H9 (cell line): ENCODE results near the gene SLC25A39. TPM values are rescaled to one million over a fixed set of nuclear protein-coding genes. Genes with fewer than 3 reads are reported as not detected.

Experiments used
- DNase-seq: peaks from one replicate; pipeline ENCODE4 v3.0.0-alpha.2; 2017
- H2AFZ ChIP-seq: one replicate; pipeline ENCODE4 v1.6.1; 2013; ENCODE audit warnings: mild to moderate bottlenecking, low read length, control low read depth, moderate library complexity
- H2AK5ac ChIP-seq: 2 replicates; pipeline ENCODE4 v1.6.1; 2013; ENCODE audit warnings: low read length, control low read depth, mixed read lengths; ENCODE audit not compliant: insufficient read length
- H2BK120ac ChIP-seq: one replicate; pipeline ENCODE4 v1.6.1; 2013; ENCODE audit warnings: low read depth, mild to moderate bottlenecking, low read length, control low read depth, inconsistent platforms; ENCODE audit not compliant: poor library complexity, severe bottlenecking
- H2BK12ac ChIP-seq: 2 replicates; pipeline ENCODE4 v1.6.1; 2013; ENCODE audit warnings: low read length, control low read depth, mixed read lengths, low read depth; ENCODE audit not compliant: insufficient read length
- H2BK15ac ChIP-seq: 2 replicates; pipeline ENCODE4 v1.6.1; 2013; ENCODE audit warnings: low read depth, low read length, control low read depth
- H2BK20ac ChIP-seq: one replicate; pipeline ENCODE4 v1.6.1; 2013; ENCODE audit warnings: low read depth, mild to moderate bottlenecking, low read length, control low read depth, inconsistent platforms; ENCODE audit not compliant: poor library complexity, severe bottlenecking
- H2BK5ac ChIP-seq: 2 replicates; pipeline ENCODE4 v1.6.1; 2013; ENCODE audit warnings: low read length, control low read depth, mixed read lengths; ENCODE audit not compliant: insufficient read length
- H3K14ac ChIP-seq: 2 replicates; pipeline ENCODE4 v1.6.1; 2013; ENCODE audit warnings: low read length, control low read depth; ENCODE audit not compliant: insufficient read depth
- H3K18ac ChIP-seq: 2 replicates; pipeline ENCODE4 v1.6.1; 2013; ENCODE audit warnings: low read depth, mild to moderate bottlenecking, mixed read lengths, low read length, control low read depth; ENCODE audit not compliant: insufficient read length
- H3K23ac ChIP-seq: 2 replicates; pipeline ENCODE4 v1.6.1; 2013; ENCODE audit warnings: low read length, control low read depth, mixed read lengths, low read depth; ENCODE audit not compliant: insufficient read length
- H3K23me2 ChIP-seq: 2 replicates; pipeline ENCODE4 v1.6.1; 2013; ENCODE audit warnings: low read depth, mild to moderate bottlenecking, mixed read lengths, low read length, control low read depth; ENCODE audit not compliant: insufficient read length, poor library complexity, severe bottlenecking
- H3K27ac ChIP-seq: 2 replicates; pipeline ENCODE4 v1.5.1; 2013; ENCODE audit warnings: low read length, control low read depth, mixed read lengths, low read depth; ENCODE audit not compliant: insufficient read length
- H3K27me3 ChIP-seq: 2 replicates; pipeline ENCODE4 v1.6.1; 2013; ENCODE audit warnings: low read length, control low read depth, inconsistent platforms; ENCODE audit not compliant: insufficient read depth
- H3K4ac ChIP-seq: 2 replicates; pipeline ENCODE4 v1.6.1; 2013; ENCODE audit warnings: low read depth, mild to moderate bottlenecking, control low read depth, inconsistent platforms, low read length, moderate library complexity
- H3K4me1 ChIP-seq: 2 replicates; pipeline ENCODE4 v1.6.1; 2013; ENCODE audit warnings: low read length, control low read depth, inconsistent platforms; ENCODE audit not compliant: insufficient read depth
- H3K4me2 ChIP-seq: 2 replicates; pipeline ENCODE4 v1.6.1; 2013; ENCODE audit warnings: low read length, control low read depth, mixed read lengths; ENCODE audit not compliant: insufficient read length, insufficient read depth
- H3K56ac ChIP-seq: 2 replicates; pipeline ENCODE4 v1.6.1; 2013; ENCODE audit warnings: low read depth, mild to moderate bottlenecking, mixed read lengths, low read length, control low read depth; ENCODE audit not compliant: insufficient read length
- H3K79me1 ChIP-seq: 2 replicates; pipeline ENCODE4 v1.6.1; 2013; ENCODE audit warnings: low read depth, mild to moderate bottlenecking, moderate library complexity, low read length, control low read depth, inconsistent platforms; ENCODE audit not compliant: insufficient read depth, poor library complexity, severe bottlenecking
- H3K79me2 ChIP-seq: 2 replicates; pipeline ENCODE4 v1.6.1; 2013; ENCODE audit warnings: low read length, control low read depth, inconsistent platforms; ENCODE audit not compliant: insufficient read depth
- H3K9ac ChIP-seq: 2 replicates; pipeline ENCODE4 v1.6.1; 2013; ENCODE audit warnings: low read length, control low read depth, mixed read lengths; ENCODE audit not compliant: insufficient read length; ENCODE audit errors: extremely low read depth
- H3K9me3 ChIP-seq: one replicate; pipeline ENCODE4 v1.6.1; 2013; ENCODE audit warnings: low read depth, low read length, inconsistent platforms; ENCODE audit not compliant: control insufficient read depth
- H3T11ph ChIP-seq: one replicate; pipeline ENCODE4 v1.6.1; 2013; ENCODE audit warnings: mild to moderate bottlenecking, low read length, control low read depth, inconsistent platforms
- H4K20me1 ChIP-seq: one replicate; pipeline ENCODE4 v1.6.1; 2013; ENCODE audit not compliant: control insufficient read depth, insufficient read length, insufficient read depth
- H4K5ac ChIP-seq: 2 replicates; pipeline ENCODE4 v1.6.1; 2013; ENCODE audit warnings: low read depth, mild to moderate bottlenecking, mixed read lengths, low read length, control low read depth; ENCODE audit not compliant: insufficient read length
- H4K8ac ChIP-seq: replicated peaks from 2 replicates; pipeline ENCODE4 v1.6.1; 2013; ENCODE audit warnings: low read length, control low read depth, mixed read lengths, low read depth; ENCODE audit not compliant: insufficient read length
- H4K91ac ChIP-seq: 2 replicates; pipeline ENCODE4 v1.6.1; 2013; ENCODE audit warnings: low read depth, mild to moderate bottlenecking, moderate library complexity, mixed read lengths, low read length, control low read depth; ENCODE audit not compliant: insufficient read length
- H3K27ac Mint-ChIP-seq, 3 experiments: 2 replicates in 2 of 3; 3 replicates in 1 of 3; pipeline ENCODE4 v1.8.0; 2020 to 2021; ENCODE audit warnings: mixed read lengths in 3 of 3, mild to moderate bottlenecking in 1 of 3, moderate library complexity in 1 of 3
- H3K27me3 Mint-ChIP-seq: 2 replicates; pipeline ENCODE4 v1.8.0; 2021; ENCODE audit warnings: low read depth, mild to moderate bottlenecking, moderate library complexity, mixed read lengths
- H3K36me3 Mint-ChIP-seq, 3 experiments: 2 replicates in 2 of 3; 3 replicates in 1 of 3; pipeline ENCODE4 v1.8.0; 2020 to 2021; ENCODE audit warnings: low read depth in 3 of 3, mixed read lengths in 3 of 3; ENCODE audit not compliant: insufficient read depth in 1 of 3
- H3K4me1 Mint-ChIP-seq, 2 experiments: 2 replicates each; pipeline ENCODE4 v1.8.0; 2020; ENCODE audit warnings: mixed read lengths in 2 of 2
- H3K4me3 Mint-ChIP-seq, 2 experiments: 2 replicates in 1 of 2; 3 replicates in 1 of 2; pipeline ENCODE4 v1.8.0; 2020 to 2021; ENCODE audit warnings: mild to moderate bottlenecking in 2 of 2, mixed read lengths in 2 of 2, moderate library complexity in 1 of 2
- H3K9me3 Mint-ChIP-seq, 2 experiments: 2 replicates in 1 of 2; 3 replicates in 1 of 2; pipeline ENCODE4 v1.8.0; 2020; ENCODE audit warnings: mild to moderate bottlenecking in 2 of 2, mixed read lengths in 2 of 2, moderate library complexity in 1 of 2
- WGBS: extraction: QIAGEN DNeasy Blood & Tissue Kit; methylation state at CpG from one replicate; pipeline ENCODE4 v1.1.7; 2013; ENCODE audit warnings: missing lambda C conversion rate, low lambda C conversion rate, mixed read lengths; ENCODE audit not compliant: insufficient read length; ENCODE audit errors: extremely low coverage; 5-methylcytosine and 5-hydroxymethylcytosine counted together
- total RNA-seq: library from RNA; stranded (reverse); gene quantifications from 2 replicates; pipeline ENCODE4 v1.2.1, GENCODE V29; 2021
- TF ChIP-seq, protein P1 (sequence below): fragments of 200-600 bp; sonication (generic); conservative IDR thresholded peaks from 3 replicates; pipeline ENCODE4 v1.8.0; 2021; ENCODE audit warnings: antibody characterized with exemption, mild to moderate bottlenecking

The SLC25A39 gene
- total RNA-seq, 1 experiment from 2014 or later, result 227 TPM

GRCh38 chr17:44317545-44317944, 7.1 kb downstream of the SLC25A39 start:
- Mint-ChIP-seq H3K27me3 (peaks cover 34% of the 10 kb centered on the region), H3K4me1 (peaks cover 12 to 16% of the 10 kb centered on the region in 2 experiments), H3K4me3 (peak overlapping the region in 1 of 2 experiments; percentile 79; a peak in 2 of 5 replicates), H3K9me3 (no peaks in the 10 kb centered on the region), H3K36me3 (peaks cover 17 to 42% (median 30%) of the 10 kb centered on the region in 3 experiments), H3K27ac (0 out of 7 replicates have a peak overlapping the region, but pooled peaks of 1 of the 3 experiments have one; percentile 9)
- peaks cover 4% of the 10 kb centered on the region for H3K79me1 ChIP-seq
- H2BK5ac ChIP-seq, result no peak overlapping the region
- H3K4ac ChIP-seq, result no peak overlapping the region
- H3K27me3 ChIP-seq, result peaks cover 8% of the 10 kb centered on the region; the same call in 1 of the 2 replicates
- no peak overlapping the region for H3K9ac ChIP-seq
- peaks cover 2% of the 10 kb centered on the region for H4K20me1 ChIP-seq
- no peaks in the 10 kb centered on the region for H3K9me3 ChIP-seq
- H4K8ac ChIP-seq, result no peak overlapping the region
- H3K23me2 ChIP-seq, result peaks cover 19% of the 10 kb centered on the region
- H2BK12ac ChIP-seq, result no peak overlapping the region
- no peak overlapping the region for H4K5ac ChIP-seq
- H3K27ac ChIP-seq, result no peak overlapping the region
- no peak overlapping the region for H3K18ac ChIP-seq
- no peak overlapping the region for H2BK15ac ChIP-seq
- H2BK120ac ChIP-seq, result no peak overlapping the region
- H3T11ph ChIP-seq, result no peak overlapping the region
- H2AK5ac ChIP-seq, result no peak overlapping the region
- H2AFZ ChIP-seq, result no peak overlapping the region
- no peak overlapping the region for H3K14ac ChIP-seq
- TF ChIP-seq, protein P1, sequence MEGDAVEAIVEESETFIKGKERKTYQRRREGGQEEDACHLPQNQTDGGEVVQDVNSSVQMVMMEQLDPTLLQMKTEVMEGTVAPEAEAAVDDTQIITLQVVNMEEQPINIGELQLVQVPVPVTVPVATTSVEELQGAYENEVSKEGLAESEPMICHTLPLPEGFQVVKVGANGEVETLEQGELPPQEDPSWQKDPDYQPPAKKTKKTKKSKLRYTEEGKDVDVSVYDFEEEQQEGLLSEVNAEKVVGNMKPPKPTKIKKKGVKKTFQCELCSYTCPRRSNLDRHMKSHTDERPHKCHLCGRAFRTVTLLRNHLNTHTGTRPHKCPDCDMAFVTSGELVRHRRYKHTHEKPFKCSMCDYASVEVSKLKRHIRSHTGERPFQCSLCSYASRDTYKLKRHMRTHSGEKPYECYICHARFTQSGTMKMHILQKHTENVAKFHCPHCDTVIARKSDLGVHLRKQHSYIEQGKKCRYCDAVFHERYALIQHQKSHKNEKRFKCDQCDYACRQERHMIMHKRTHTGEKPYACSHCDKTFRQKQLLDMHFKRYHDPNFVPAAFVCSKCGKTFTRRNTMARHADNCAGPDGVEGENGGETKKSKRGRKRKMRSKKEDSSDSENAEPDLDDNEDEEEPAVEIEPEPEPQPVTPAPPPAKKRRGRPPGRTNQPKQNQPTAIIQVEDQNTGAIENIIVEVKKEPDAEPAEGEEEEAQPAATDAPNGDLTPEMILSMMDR, result no peak
- no peaks in the 10 kb centered on the region for H3K4me1 ChIP-seq
- no peak overlapping the region for H2BK20ac ChIP-seq
- no peak overlapping the region for H4K91ac ChIP-seq
- H3K23ac ChIP-seq, result no peak overlapping the region
- no peak overlapping the region for H3K4me2 ChIP-seq
- H3K79me2 ChIP-seq, result no peaks in the 10 kb centered on the region
- DNase-seq, result no peak
- H3K56ac ChIP-seq, result no peak overlapping the region
- no CpG with 5 or more reads among the region's 6 CpGs for WGBS
